ENCODE measurements around the gene MAD2L1BP.

- TF ChIP-seq POLR2A (IDR thresholded peaks at IDR 0.05), result no peak
- TF ChIP-seq CTCF (IDR thresholded peaks at IDR 0.05), result no peak
Observed at GRCh38 chr6:43614396-43614730, 21.3 kb upstream of the MAD2L1BP start.
